Smooth muscle cell (in vitro differentiated cells): Measurements from ENCODE around the gene RNF213. TPM values are rescaled to one million over a fixed set of nuclear protein-coding genes. Genes with fewer than 3 reads are reported as not detected.

Experiments used
- DNase-seq: peaks from one replicate; lab custom pipeline; 2025; ENCODE audit not compliant: unreplicated experiment; lab: John Stamatoyannopoulos, UW
- H2AFZ ChIP-seq: fragments of 200-600 bp; sonication (generic); 2 replicates; pipeline ENCODE4 v1.6.0; 2016; ENCODE audit warnings: antibody characterized with exemption, low read depth, mild to moderate bottlenecking
- H3F3A ChIP-seq: fragments of 200-600 bp; sonication (generic); 2 replicates; pipeline ENCODE4 v1.6.0; 2017; ENCODE audit warnings: antibody characterized with exemption, low read depth
- H3K27ac ChIP-seq: fragments of 200-600 bp; sonication (generic); 2 replicates; pipeline ENCODE4 v1.5.1; 2016; ENCODE audit warnings: low read depth, mild to moderate bottlenecking
- H3K27me3 ChIP-seq: fragments of 200-600 bp; sonication (generic); 2 replicates; pipeline ENCODE4 v1.6.1; 2016; ENCODE audit warnings: low read depth, mild to moderate bottlenecking
- H3K36me3 ChIP-seq: fragments of 200-600 bp; sonication (generic); 2 replicates; pipeline ENCODE4 v1.5.1; 2016; ENCODE audit warnings: low read depth
- H3K4me1 ChIP-seq: fragments of 200-600 bp; sonication (generic); 2 replicates; pipeline ENCODE4 v1.5.1; 2016; ENCODE audit warnings: low read depth
- H3K4me2 ChIP-seq: fragments of 200-600 bp; sonication (generic); 2 replicates; pipeline ENCODE4 v1.6.0; 2016; ENCODE audit warnings: mild to moderate bottlenecking
- H3K4me3 ChIP-seq: fragments of 200-600 bp; sonication (generic); 2 replicates; pipeline ENCODE4 v1.5.1; 2016; ENCODE audit warnings: mild to moderate bottlenecking
- H3K79me2 ChIP-seq: fragments of 200-600 bp; sonication (generic); 2 replicates; pipeline ENCODE4 v1.6.0; 2016; ENCODE audit warnings: low read depth, mild to moderate bottlenecking
- H3K9ac ChIP-seq: fragments of 200-600 bp; sonication (generic); 2 replicates; pipeline ENCODE4 v1.6.0; 2016; ENCODE audit warnings: low read depth
- H3K9me3 ChIP-seq: fragments of 200-600 bp; sonication (generic); replicated peaks from 2 replicates; pipeline ENCODE4 v1.5.1; 2016; ENCODE audit warnings: low read depth
- H4K20me1 ChIP-seq: fragments of 200-600 bp; sonication (generic); 2 replicates; pipeline ENCODE4 v1.6.0; 2016; ENCODE audit warnings: low read depth
- WGBS: methylation state at CpG from one replicate; pipeline ENCODE4 v1.1.7; 2016; ENCODE audit warnings: low lambda C conversion rate; 5-methylcytosine and 5-hydroxymethylcytosine counted together
- polyA plus RNA-seq: library from polyadenylated mRNA; unstranded; fragments of >200 nt; fragmentation: Nextera tagmentation; extraction: Ambion mirVana; gene quantifications from 2 replicates; pipeline ENCODE4 v1.2.1, GENCODE V29; 2016
- total RNA-seq: library from RNA; depleted of rRNA; stranded (reverse); fragments of >200 nt; gene quantifications from 2 replicates; pipeline ENCODE4 v1.2.3, GENCODE V29; 2014
- TF ChIP-seq, protein P1 (sequence below): fragments of 200-600 bp; sonication (generic); IDR thresholded peaks from 2 replicates; pipeline ENCODE4 v1.5.1; 2017; ENCODE audit warnings: borderline replicate concordance, mild to moderate bottlenecking, antibody characterized with exemption; ENCODE audit not compliant: insufficient read depth, poor library complexity, severe bottlenecking

RNF213 gene
- total and polyA plus RNA-seq, 2 experiments from 2014 or later: 12.8 to 43.0 TPM

DNA sequence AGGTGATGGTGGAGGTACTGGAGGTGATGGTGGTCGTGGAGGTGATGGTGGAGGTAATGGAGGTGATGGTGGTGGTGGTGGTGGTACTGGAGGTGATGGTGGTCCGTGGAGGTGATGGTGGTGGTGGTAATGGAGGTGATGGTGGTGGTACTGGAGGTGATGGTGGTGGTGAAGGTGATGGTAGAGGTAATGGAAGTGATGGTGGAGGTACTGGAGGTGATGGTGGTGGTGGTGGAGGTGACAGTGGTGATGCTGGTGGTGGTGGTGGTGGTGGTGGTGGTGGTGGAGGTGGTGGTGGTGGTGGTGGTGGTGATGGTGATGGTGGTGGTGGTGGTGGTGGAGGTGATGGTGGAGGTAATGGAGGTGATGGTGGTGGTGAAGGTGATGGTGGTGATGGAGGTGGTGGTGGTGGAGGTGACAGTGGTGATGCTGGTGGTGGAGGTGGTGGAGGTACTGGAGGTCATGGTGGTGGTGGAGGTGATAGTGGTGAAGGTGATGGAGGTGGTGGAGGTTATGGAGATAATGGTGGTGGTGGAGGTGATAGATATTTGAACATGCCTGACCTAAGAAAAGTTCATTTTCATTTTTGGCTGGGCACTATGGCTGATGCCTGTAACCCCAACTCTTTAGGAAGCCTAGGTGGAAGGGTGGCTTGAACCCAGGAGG is 55.0 kb downstream of the RNF213 start:
- no peaks in the 10 kb centered on the region for H3K79me2 ChIP-seq
- no peaks in the 10 kb centered on the region for H3F3A ChIP-seq
- WGBS: no CpG with 5 or more reads among the region's 2 CpGs
- H4K20me1 ChIP-seq: peaks cover 4% of the 10 kb centered on the region
- H3K4me1 ChIP-seq: no peaks in the 10 kb centered on the region
- no peak overlapping the region for H3K4me2 ChIP-seq
- H3K36me3 ChIP-seq: peaks cover 10% of the 10 kb centered on the region
- no peak for DNase-seq
- H3K4me3 ChIP-seq: no peak overlapping the region
- H2AFZ ChIP-seq: no peak overlapping the region
- TF ChIP-seq, protein P1, sequence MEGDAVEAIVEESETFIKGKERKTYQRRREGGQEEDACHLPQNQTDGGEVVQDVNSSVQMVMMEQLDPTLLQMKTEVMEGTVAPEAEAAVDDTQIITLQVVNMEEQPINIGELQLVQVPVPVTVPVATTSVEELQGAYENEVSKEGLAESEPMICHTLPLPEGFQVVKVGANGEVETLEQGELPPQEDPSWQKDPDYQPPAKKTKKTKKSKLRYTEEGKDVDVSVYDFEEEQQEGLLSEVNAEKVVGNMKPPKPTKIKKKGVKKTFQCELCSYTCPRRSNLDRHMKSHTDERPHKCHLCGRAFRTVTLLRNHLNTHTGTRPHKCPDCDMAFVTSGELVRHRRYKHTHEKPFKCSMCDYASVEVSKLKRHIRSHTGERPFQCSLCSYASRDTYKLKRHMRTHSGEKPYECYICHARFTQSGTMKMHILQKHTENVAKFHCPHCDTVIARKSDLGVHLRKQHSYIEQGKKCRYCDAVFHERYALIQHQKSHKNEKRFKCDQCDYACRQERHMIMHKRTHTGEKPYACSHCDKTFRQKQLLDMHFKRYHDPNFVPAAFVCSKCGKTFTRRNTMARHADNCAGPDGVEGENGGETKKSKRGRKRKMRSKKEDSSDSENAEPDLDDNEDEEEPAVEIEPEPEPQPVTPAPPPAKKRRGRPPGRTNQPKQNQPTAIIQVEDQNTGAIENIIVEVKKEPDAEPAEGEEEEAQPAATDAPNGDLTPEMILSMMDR: no peak
- no peaks in the 10 kb centered on the region for H3K27me3 ChIP-seq
- H3K9ac ChIP-seq: no peak overlapping the region
- H3K27ac ChIP-seq: no peak overlapping the region
- no peaks in the 10 kb centered on the region for H3K9me3 ChIP-seq

DNA sequence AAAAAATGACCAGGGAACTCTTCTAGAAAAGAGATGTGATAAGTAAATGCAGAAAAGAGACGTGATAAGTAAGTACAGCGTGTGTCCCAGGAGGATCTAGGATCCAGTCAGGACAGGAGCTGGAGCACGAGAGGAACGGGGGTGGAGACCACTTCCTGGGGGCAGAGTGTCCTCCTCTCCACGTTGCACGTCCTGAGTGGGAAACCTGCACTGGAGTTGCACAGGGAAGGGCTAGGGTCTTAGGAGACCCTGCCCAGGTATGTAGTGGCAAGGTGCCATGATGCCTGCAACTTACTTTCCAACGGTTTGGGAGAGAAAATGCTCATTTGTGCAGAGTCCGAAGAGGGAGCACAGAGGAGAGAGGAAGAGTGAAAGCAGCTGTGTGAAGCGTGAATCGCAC is 55.8 kb downstream of the RNF213 start:
- no peak overlapping the region for H3K4me3 ChIP-seq
- H3K27ac ChIP-seq: no peak overlapping the region
- H3K9me3 ChIP-seq: no peaks in the 10 kb centered on the region
- H3K9ac ChIP-seq: no peak overlapping the region
- H3F3A ChIP-seq: no peaks in the 10 kb centered on the region
- no peaks in the 10 kb centered on the region for H3K79me2 ChIP-seq
- H3K4me1 ChIP-seq: no peaks in the 10 kb centered on the region
- H4K20me1 ChIP-seq: peaks cover 4% of the 10 kb centered on the region
- WGBS: 90% methylated on average over 10 of the region's 10 CpGs
- peaks cover 11% of the 10 kb centered on the region for H3K36me3 ChIP-seq
- no peak overlapping the region for H2AFZ ChIP-seq
- TF ChIP-seq, protein P1: no peak
- H3K27me3 ChIP-seq: no peaks in the 10 kb centered on the region
- H3K4me2 ChIP-seq: no peak overlapping the region
- no peak for DNase-seq

DNA sequence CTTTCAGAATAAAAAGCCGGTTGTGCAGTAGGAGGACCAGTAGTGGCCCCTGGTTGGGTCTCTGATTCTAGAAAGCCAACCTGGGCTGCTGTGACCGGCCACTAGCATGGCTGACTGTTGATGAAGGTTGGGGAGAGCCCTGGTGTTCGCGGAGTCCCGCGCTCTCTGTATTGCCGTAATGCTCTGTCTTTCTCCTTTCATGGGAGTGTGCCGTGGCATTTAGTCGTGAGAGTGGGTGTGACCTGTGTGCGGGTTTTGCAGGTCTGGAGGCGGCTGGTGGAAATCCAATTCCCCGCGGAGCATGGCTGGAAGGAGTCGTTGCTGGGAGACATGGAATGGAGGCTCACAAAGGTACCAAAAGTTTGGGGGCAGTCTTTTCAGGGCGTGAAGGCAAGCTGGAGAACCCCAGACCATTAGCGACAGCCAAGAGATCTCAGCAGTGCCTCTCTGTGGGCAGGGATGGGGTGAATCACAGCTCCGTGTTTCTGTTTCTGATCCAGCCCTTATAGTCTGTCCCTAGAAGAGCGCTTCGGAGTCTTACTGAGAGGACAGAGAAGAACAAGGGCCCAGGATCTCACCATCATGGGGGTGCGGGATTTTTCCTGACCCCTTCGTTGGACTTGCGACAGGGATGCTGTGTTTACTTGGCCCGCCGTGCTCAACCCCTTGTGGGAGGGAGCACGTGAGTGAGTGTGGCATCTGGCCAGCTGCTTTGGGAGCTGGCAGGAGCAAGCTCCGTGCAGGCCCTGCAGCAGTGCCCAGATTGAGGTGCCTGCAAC is 56.5 kb downstream of the RNF213 start:
- WGBS: 95% methylated on average over 26 of the region's 26 CpGs

More for the DNA sequence above, 56.5 kb downstream of the RNF213 start:
- Histone ChIP-seq H3K4me1 (no peaks in the 10 kb centered on the region), H3K9me3 (no peaks in the 10 kb centered on the region), H3K4me3 (no peak overlapping the region), H3K9ac (no peak overlapping the region), H3K36me3 (peaks cover 11% of the 10 kb centered on the region), H3K27ac (no peak overlapping the region), H3F3A (no peaks in the 10 kb centered on the region), H3K4me2 (no peak overlapping the region), H2AFZ (no peak overlapping the region), H3K79me2 (no peaks in the 10 kb centered on the region), H3K27me3 (no peaks in the 10 kb centered on the region), H4K20me1 (peaks cover 4% of the 10 kb centered on the region)
- TF ChIP-seq, protein P1: no peak
- DNase-seq: no peak
